ENCODE data around the gene SND1. TPM values are rescaled to one million over a fixed set of nuclear protein-coding genes. Genes with fewer than 3 reads are reported as not detected.

The SND1 gene
- total RNA-seq, 1 experiment from 2014 or later = 218 TPM

GRCh38 chr7:127792528-127793342 is 140.7 kb downstream of the SND1 start:
- Histone ChIP-seq H3K4ac (ENCODE audit: low read depth, low read length) (no peak overlapping the region), H3K27ac (ENCODE audit: insufficient read length, low read depth, low read length) (no peak overlapping the region), H4K20me1 (ENCODE audit: control insufficient read depth, insufficient read depth, insufficient read length) (no peaks in the 10 kb centered on the region), H3K9ac (ENCODE audit: extremely low read depth, insufficient read length, low read length) (no peak overlapping the region), H2BK20ac (ENCODE audit: low read depth, low read length, poor library complexity, severe bottlenecking) (no peak overlapping the region), H3K18ac (ENCODE audit: insufficient read length, low read depth, low read length) (no peak overlapping the region), H3K14ac (ENCODE audit: insufficient read depth, low read length) (no peak overlapping the region), H3K56ac (ENCODE audit: insufficient read length, low read depth, low read length) (no peak overlapping the region), H4K5ac (ENCODE audit: insufficient read length, low read depth, low read length) (no peak overlapping the region), H3K9me3 (ENCODE audit: control insufficient read depth, low read depth, low read length) (no peaks in the 10 kb centered on the region), H3K27me3 (ENCODE audit: insufficient read depth, low read length) (no peaks in the 10 kb centered on the region), H3K4me1 (ENCODE audit: insufficient read depth, low read length) (no peaks in the 10 kb centered on the region; the same call in 1 of the 2 replicates), H3K23ac (ENCODE audit: insufficient read length, low read depth, low read length) (no peak overlapping the region), H3K4me2 (ENCODE audit: insufficient read depth, insufficient read length, low read length) (no peak overlapping the region), H2AK5ac (ENCODE audit: insufficient read length, low read length) (no peak overlapping the region), H2BK120ac (ENCODE audit: low read depth, low read length, poor library complexity, severe bottlenecking) (no peak overlapping the region), H2BK5ac (ENCODE audit: insufficient read length, low read length) (no peak overlapping the region), H4K8ac (replicated peaks; ENCODE audit: insufficient read length, low read depth, low read length) (no peak overlapping the region), H2BK15ac (ENCODE audit: low read depth, low read length) (no peak overlapping the region), H3K23me2 (ENCODE audit: insufficient read length, low read depth, low read length, poor library complexity, severe bottlenecking) (no peaks in the 10 kb centered on the region), H3K79me1 (ENCODE audit: insufficient read depth, low read depth, low read length, poor library complexity, severe bottlenecking) (peaks cover under 1% of the 10 kb centered on the region), H2AFZ (ENCODE audit: low read length) (no peak overlapping the region), H3T11ph (ENCODE audit: low read length) (no peak overlapping the region), H2BK12ac (ENCODE audit: insufficient read length, low read depth, low read length) (no peak overlapping the region), H4K91ac (ENCODE audit: insufficient read length, low read depth, low read length) (no peak overlapping the region), H3K79me2 (ENCODE audit: insufficient read depth, low read length) (peaks cover 3% of the 10 kb centered on the region; the same call in 1 of the 2 replicates)
- H3K4me3 Mint-ChIP-seq = no peak overlapping the region
- H3K9me3 Mint-ChIP-seq = no peaks in the 10 kb centered on the region
- TF ChIP-seq CTCF (conservative IDR thresholded peaks at IDR 0.05) = peak; percentile 94
- H3K27ac Mint-ChIP-seq = peak overlapping the region in 1 of 3 experiments; percentile 51; a peak in 2 of 7 replicates
- H3K27me3 Mint-ChIP-seq (ENCODE audit: low read depth) = no peaks in the 10 kb centered on the region
- DNase-seq = peak; percentile 84
- H3K36me3 Mint-ChIP-seq (ENCODE audit: insufficient read depth in 1 of 3, low read depth in 3 of 3) = no peaks in the 10 kb centered on the region; a peak in 1 of 7 replicates
- no CpG with 5 or more reads among the region's 5 CpGs for WGBS (ENCODE audit: extremely low coverage, insufficient read length, low lambda C conversion rate)
- peaks cover 31 to 36% of the 10 kb centered on the region in 2 experiments for H3K4me1 Mint-ChIP-seq

Measured in H9 (cell line).